ACHN (cell line): ENCODE measurements around the gene ILK.

Experiments used
- DNase-seq: peaks from one replicate; pipeline ENCODE4 v3.0.0-alpha.2; 2015
- in situ Hi-C: cut with HindIII; loops from 2 replicates; pipeline ENCODE4 v1.10.0; 2017; ENCODE audit warnings: low sequenced_read_pairs, low pct_ligation_motif_present, low pct_unique_long_range_greater_than_20kb

Gene ILK

GRCh38 chr11:6603287-6604080 is at the start of gene ILK, which contains the start of gene RRP8:
Gene ILK (plus strand): TSS chr11:6603774. CDS start chr11:6604272, 498 bp downstream.
Gene RRP8 (minus strand): TSS chr11:6603616. CDS start chr11:6603502, 114 bp downstream.
- in situ Hi-C loops, result no loop called here
- DNase-seq, result peak; percentile 84

- in situ Hi-C loops, result no loop called here
- no peak for DNase-seq
These were observed 48.5 kb upstream of the ILK start for GRCh38 chr11:6554828-6555706.

GRCh38 chr11:6556139-6556949 is 47.2 kb upstream of the ILK start:
- in situ Hi-C loops, result no loop called here
- DNase-seq, result no peak

- in situ Hi-C loops, result no loop called here
- DNase-seq, result no peak
These were observed 46.5 kb upstream of the ILK start for GRCh38 chr11:6557063-6557462.

- in situ Hi-C loops, result no loop called here
- DNase-seq, result no peak
These were observed 45.6 kb upstream of the ILK start for GRCh38 chr11:6557761-6558674.

- in situ Hi-C loops, result no loop called here
- no peak for DNase-seq
These were observed 44.2 kb upstream of the ILK start for GRCh38 chr11:6559369-6559768.

GRCh38 chr11:6561288-6561687 is 42.3 kb upstream of the ILK start:
- in situ Hi-C loops, result no loop called here
- no peak for DNase-seq

- in situ Hi-C loops, result no loop called here
- no peak for DNase-seq
These were observed 40.4 kb upstream of the ILK start for GRCh38 chr11:6563121-6563619.

- DNase-seq, result no peak
- in situ Hi-C loops, result no loop called here
These were observed 39.9 kb upstream of the ILK start for GRCh38 chr11:6563667-6564066.

GRCh38 chr11:6565325-6565724 is 38.2 kb upstream of the ILK start:
- no peak for DNase-seq
- in situ Hi-C loops, result no loop called here

GRCh38 chr11:6565988-6566703 is 37.4 kb upstream of the ILK start:
- DNase-seq, result no peak
- in situ Hi-C loops, result no loop called here

GRCh38 chr11:6566704-6567370 is 36.7 kb upstream of the ILK start:
- in situ Hi-C loops, result no loop called here
- no peak for DNase-seq

- in situ Hi-C loops, result no loop called here
- no peak for DNase-seq
These were observed 36.2 kb upstream of the ILK start for GRCh38 chr11:6567371-6567745.

GRCh38 chr11:6568191-6568918 is 35.2 kb upstream of the ILK start:
- in situ Hi-C loops, result no loop called here
- peak; percentile 27 for DNase-seq

GRCh38 chr11:6569706-6570105 is 33.9 kb upstream of the ILK start:
- in situ Hi-C loops, result no loop called here
- DNase-seq, result no peak
